HL-60 (cell line): ENCODE results near the gene BTG2.
A peak's percentile ranks its signal among the peaks of the same experiment; 100 is the strongest.

Experiments used
- DNase-seq, 2 experiments: peaks; one replicate each; pipeline ENCODE4 v3.0.0-alpha.2; 2010 to 2020; ENCODE audit warnings: low read depth in 1 of 2, low spot score in 1 of 2
- H3K27ac ChIP-seq: fragments of 250-450 bp; sonication (Bioruptor Pico); replicated peaks from 2 replicates; pipeline ENCODE4 v1.5.1; 2020; ENCODE audit warnings: mild to moderate bottlenecking, moderate library complexity
- H3K27me3 ChIP-seq: fragments of 250-450 bp; sonication (Bioruptor Pico); 2 replicates; pipeline ENCODE4 v1.5.1; 2021; ENCODE audit warnings: mild to moderate bottlenecking, moderate library complexity; ENCODE audit not compliant: insufficient read depth, poor library complexity, severe bottlenecking
- H3K4me3 ChIP-seq: replicated peaks from 2 replicates; pipeline ENCODE4 v1.5.1; 2011; ENCODE audit warnings: mild to moderate bottlenecking, control low read depth, low read length; ENCODE audit not compliant: insufficient read depth
- GABPA ChIP-seq: IDR thresholded peaks from 2 replicates; pipeline ENCODE4 v1.6.1; 2012; ENCODE audit warnings: low read depth
- POLR2AphosphoS5 ChIP-seq: IDR thresholded peaks from 2 replicates; pipeline ENCODE4 v1.6.1; 2012; ENCODE audit warnings: low read depth
- SPI1 ChIP-seq: IDR thresholded peaks from 2 replicates; pipeline ENCODE4 v1.6.1; 2012; ENCODE audit warnings: low read depth, mild to moderate bottlenecking, borderline replicate concordance
- TF ChIP-seq, protein P1 (sequence below): IDR thresholded peaks from 2 replicates; pipeline ENCODE4 v1.6.1; 2012; ENCODE audit warnings: low read depth; ENCODE audit not compliant: insufficient replicate concordance
- TF ChIP-seq, protein P2 (sequence below): IDR thresholded peaks from one replicate; pipeline ENCODE4 v1.5.1; 2011; ENCODE audit warnings: low read length, control low read depth, inconsistent platforms; ENCODE audit not compliant: insufficient read depth

The BTG2 gene

DNA sequence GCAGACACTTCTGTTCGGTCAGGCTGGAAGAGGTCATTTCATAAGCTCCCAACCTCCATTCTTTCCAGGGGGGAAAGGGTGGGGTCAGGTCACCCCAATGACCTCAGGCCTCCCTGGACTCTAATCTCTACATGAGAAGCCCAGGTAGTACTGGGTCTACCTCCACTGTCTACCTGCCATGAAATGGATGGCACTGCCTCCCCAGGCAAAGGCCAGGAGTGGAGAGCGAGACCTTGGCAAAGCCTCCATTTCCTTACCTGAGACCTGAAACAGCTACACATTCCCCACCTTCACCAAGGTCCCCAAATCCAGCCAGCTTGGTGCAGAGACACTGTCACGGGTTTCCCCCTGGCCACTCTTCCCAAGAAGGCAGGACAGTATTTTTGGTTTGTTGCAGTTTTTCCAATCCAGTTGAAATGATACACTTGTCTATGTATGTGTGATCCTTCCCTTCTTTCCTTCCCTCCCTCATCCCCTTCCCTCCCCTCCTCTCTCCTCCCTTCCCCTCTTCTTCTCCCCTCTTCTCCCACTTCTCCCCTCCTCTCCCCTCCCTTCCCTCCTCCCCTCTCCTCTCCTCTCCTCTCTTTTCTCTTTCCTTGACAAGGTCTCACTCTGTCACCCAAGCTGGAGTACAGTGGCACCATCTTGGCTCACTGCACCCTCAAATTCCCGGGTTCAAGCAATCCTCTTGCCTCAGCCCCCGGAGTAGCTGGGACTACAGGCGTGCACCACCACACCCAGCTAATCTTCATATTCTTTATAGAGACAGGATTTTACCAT lies 16.1 kb downstream of the BTG2 start:
- TF ChIP-seq, protein P1, sequence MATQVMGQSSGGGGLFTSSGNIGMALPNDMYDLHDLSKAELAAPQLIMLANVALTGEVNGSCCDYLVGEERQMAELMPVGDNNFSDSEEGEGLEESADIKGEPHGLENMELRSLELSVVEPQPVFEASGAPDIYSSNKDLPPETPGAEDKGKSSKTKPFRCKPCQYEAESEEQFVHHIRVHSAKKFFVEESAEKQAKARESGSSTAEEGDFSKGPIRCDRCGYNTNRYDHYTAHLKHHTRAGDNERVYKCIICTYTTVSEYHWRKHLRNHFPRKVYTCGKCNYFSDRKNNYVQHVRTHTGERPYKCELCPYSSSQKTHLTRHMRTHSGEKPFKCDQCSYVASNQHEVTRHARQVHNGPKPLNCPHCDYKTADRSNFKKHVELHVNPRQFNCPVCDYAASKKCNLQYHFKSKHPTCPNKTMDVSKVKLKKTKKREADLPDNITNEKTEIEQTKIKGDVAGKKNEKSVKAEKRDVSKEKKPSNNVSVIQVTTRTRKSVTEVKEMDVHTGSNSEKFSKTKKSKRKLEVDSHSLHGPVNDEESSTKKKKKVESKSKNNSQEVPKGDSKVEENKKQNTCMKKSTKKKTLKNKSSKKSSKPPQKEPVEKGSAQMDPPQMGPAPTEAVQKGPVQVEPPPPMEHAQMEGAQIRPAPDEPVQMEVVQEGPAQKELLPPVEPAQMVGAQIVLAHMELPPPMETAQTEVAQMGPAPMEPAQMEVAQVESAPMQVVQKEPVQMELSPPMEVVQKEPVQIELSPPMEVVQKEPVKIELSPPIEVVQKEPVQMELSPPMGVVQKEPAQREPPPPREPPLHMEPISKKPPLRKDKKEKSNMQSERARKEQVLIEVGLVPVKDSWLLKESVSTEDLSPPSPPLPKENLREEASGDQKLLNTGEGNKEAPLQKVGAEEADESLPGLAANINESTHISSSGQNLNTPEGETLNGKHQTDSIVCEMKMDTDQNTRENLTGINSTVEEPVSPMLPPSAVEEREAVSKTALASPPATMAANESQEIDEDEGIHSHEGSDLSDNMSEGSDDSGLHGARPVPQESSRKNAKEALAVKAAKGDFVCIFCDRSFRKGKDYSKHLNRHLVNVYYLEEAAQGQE, result no peak
- TF ChIP-seq POLR2AphosphoS5 (no peak), SPI1 (no peak), GABPA (no peak)
- TF ChIP-seq, protein P2, sequence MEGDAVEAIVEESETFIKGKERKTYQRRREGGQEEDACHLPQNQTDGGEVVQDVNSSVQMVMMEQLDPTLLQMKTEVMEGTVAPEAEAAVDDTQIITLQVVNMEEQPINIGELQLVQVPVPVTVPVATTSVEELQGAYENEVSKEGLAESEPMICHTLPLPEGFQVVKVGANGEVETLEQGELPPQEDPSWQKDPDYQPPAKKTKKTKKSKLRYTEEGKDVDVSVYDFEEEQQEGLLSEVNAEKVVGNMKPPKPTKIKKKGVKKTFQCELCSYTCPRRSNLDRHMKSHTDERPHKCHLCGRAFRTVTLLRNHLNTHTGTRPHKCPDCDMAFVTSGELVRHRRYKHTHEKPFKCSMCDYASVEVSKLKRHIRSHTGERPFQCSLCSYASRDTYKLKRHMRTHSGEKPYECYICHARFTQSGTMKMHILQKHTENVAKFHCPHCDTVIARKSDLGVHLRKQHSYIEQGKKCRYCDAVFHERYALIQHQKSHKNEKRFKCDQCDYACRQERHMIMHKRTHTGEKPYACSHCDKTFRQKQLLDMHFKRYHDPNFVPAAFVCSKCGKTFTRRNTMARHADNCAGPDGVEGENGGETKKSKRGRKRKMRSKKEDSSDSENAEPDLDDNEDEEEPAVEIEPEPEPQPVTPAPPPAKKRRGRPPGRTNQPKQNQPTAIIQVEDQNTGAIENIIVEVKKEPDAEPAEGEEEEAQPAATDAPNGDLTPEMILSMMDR, result no peak
- no peak for DNase-seq
- H3K27me3 ChIP-seq, result no peaks in the 10 kb centered on the region
- H3K4me3 ChIP-seq, result no peak overlapping the region
- peak overlapping the region; percentile 57 for H3K27ac ChIP-seq

DNA sequence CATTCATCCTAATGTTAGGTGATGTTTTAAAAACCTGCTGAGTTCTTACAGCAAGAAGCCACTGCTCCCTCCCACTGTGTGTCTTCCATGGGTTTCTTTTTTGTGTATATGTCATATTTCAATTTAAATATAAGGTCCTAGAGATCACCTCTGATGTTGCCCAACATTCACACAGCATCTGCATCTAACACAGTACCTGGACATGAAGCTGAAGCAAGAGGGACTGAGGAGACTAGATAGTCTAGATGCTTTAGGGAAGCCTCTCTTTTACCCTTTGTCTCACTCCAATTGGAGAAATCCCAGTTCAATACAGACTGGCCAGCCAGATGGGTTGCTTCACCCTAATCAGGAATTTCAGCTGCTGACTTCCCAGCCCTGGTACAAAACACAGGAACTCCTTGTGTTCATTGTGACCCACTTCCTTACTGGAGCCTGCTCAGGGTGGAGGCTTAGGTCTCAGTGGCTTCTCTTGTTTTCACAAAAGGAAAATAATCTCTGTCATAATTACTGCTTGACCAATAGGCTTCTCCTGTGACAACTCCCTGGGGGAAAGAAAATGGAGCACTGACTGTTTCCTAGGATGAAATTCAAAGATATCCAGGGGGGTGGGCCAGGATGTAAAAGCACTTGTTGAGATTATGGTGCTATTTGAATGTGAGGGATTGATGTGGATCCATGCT lies 17.3 kb downstream of the BTG2 start:
- H3K27me3 ChIP-seq, result no peaks in the 10 kb centered on the region
- no peak overlapping the region for H3K4me3 ChIP-seq
- no peak for DNase-seq
- 0 out of 2 replicates have a peak overlapping the region, but pooled peaks have one; percentile 12 for H3K27ac ChIP-seq
- TF ChIP-seq, protein P1, result no peak
- 0 out of 2 replicates have a peak, but pooled peaks have one; percentile 31 for TF ChIP-seq SPI1

DNA sequence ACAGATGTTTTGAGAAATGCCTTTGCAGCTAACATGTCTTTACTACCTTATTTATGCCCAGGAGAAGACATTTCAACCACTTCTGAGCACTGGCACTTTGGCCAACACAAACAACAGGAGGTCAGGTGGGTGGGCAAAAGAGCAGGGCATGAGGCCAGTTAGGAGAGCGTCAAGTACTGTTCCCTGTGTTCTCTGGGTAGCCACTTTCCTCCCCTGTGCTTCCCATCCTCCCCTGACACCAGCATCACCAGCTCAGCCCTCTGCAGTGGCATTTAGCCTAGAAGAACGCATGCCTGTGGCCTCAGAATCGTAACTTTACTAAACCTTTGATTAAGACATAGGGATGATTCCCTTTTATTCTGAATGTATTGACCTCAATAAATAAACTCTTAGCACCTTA lies 18.3 kb downstream of the BTG2 start:
- no peak for DNase-seq
- TF ChIP-seq POLR2AphosphoS5, result no peak
- no peak for TF ChIP-seq SPI1
- TF ChIP-seq, protein P2, result no peak
- TF ChIP-seq, protein P1, result no peak
- TF ChIP-seq GABPA, result no peak
- H3K27ac ChIP-seq, result no peak overlapping the region
- no peak overlapping the region for H3K4me3 ChIP-seq
- H3K27me3 ChIP-seq, result no peaks in the 10 kb centered on the region
